ENCODE results near the gene DNAJC18.
A peak's percentile ranks its signal among the peaks of the same experiment; 100 is the strongest.

The DNAJC18 gene

GRCh38 chr5:139371482-139372435, 67.6 kb downstream of the DNAJC18 start:
- no peak for DNase-seq (ENCODE audit: low spot score)
- peak overlapping the region; percentile 93 for H3K27ac ChIP-seq
- CTCF ChIA-PET: interaction anchor here (0.8 kb wide), 1 partner anchor 198 kb away, joined by 3 read pairs; no protein-coding TSS in a partner anchor
- TF ChIP-seq CTCF (conservative IDR thresholded peaks at IDR 0.05; ENCODE audit: low read depth): no peak
- POLR2A ChIA-PET (ENCODE audit: low non-redundant PET): no interaction called here

DNA sequence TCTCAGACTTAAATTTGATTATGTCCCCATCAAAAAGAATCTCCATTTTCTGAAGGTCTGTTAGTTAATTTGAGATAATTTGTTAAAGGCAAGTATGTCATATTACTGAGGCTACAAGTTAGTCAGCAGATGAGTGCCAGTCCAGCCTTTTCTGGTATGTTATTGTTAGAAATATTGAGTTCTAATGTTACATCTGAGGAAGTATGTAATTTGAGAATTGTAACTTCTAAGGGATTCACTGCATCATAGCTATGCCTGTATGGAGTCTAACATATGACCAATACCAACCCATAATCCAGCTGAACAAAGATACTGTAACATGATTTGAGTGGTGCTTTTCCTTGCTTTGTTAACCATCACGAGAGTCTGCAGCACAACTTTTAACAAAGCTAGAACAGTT, 70.1 kb downstream of the DNAJC18 start:
- no peak for TF ChIP-seq CTCF (conservative IDR thresholded peaks at IDR 0.05; ENCODE audit: low read depth)
- POLR2A ChIA-PET (ENCODE audit: low non-redundant PET): no interaction called here

GRCh38 chr5:139368613-139369012, 70.7 kb downstream of the DNAJC18 start:
- no peak for DNase-seq (ENCODE audit: low spot score)
- TF ChIP-seq CTCF (conservative IDR thresholded peaks at IDR 0.05; ENCODE audit: low read depth): no peak
- ChIA-PET POLR2A (ENCODE audit: low non-redundant PET) (interaction anchor here (0.6 kb wide), 1 partner anchor 33 kb away, joined by 3 read pairs; no protein-coding TSS in a partner anchor), CTCF (interaction anchor here (0.6 kb wide), 1 partner anchor 627 kb away, joined by 8 read pairs; no protein-coding TSS in a partner anchor)
- no peak overlapping the region for H3K27ac ChIP-seq

More for the DNA sequence above, 70.1 kb downstream of the DNAJC18 start:
- H3K27ac ChIP-seq: no peak overlapping the region
- DNase-seq (ENCODE audit: low spot score): no peak
- CTCF ChIA-PET: interaction anchor here (0.7 kb wide), 1 partner anchor 18 kb away, joined by 3 read pairs; no protein-coding TSS in a partner anchor

GRCh38 chr5:139364466-139364865, 74.9 kb downstream of the DNAJC18 start:
- no peak for DNase-seq (ENCODE audit: low spot score)
- no peak for TF ChIP-seq CTCF (conservative IDR thresholded peaks at IDR 0.05; ENCODE audit: low read depth)
- CTCF ChIA-PET: interaction anchor here (0.5 kb wide), 1 partner anchor 724 kb away, joined by 3 read pairs; no protein-coding TSS in a partner anchor
- POLR2A ChIA-PET (ENCODE audit: low non-redundant PET): no interaction called here
- no peak overlapping the region for H3K27ac ChIP-seq

GRCh38 chr5:139363937-139364336, 75.4 kb downstream of the DNAJC18 start:
- no peak overlapping the region for H3K27ac ChIP-seq
- TF ChIP-seq CTCF (conservative IDR thresholded peaks at IDR 0.05; ENCODE audit: low read depth): no peak
- CTCF ChIA-PET: interaction anchor here (0.5 kb wide), 1 partner anchor 723 kb away, joined by 3 read pairs; no protein-coding TSS in a partner anchor
- POLR2A ChIA-PET (ENCODE audit: low non-redundant PET): no interaction called here
- DNase-seq (ENCODE audit: low spot score): no peak

- peak overlapping the region; percentile 4; the same call in 1 of the 2 replicates for H3K27ac ChIP-seq
- no peak for DNase-seq (ENCODE audit: low spot score)
- TF ChIP-seq CTCF (conservative IDR thresholded peaks at IDR 0.05; ENCODE audit: low read depth): no peak
- ChIA-PET POLR2A (ENCODE audit: low non-redundant PET) (no interaction called here), CTCF (interaction anchor here (0.6 kb wide), 1 partner anchor 39 kb away, joined by 3 read pairs; no protein-coding TSS in a partner anchor)
Observed at GRCh38 chr5:139361835-139362429, 77.4 kb downstream of the DNAJC18 start.

Data from RWPE1 (cell line).